IPS-15b (cell line): ENCODE results near the gene TBC1D26.
"Not testable (repeated sequence)": the region's sequence is repeated elsewhere in the genome, so short reads cannot be mapped to it uniquely, and the experiment has no call there.

Experiments used
- H3K27me3 ChIP-seq: one replicate; pipeline ENCODE4 v1.6.1; 2013; ENCODE audit warnings: low read length; ENCODE audit not compliant: control insufficient read depth, insufficient read depth
- H3K36me3 ChIP-seq: one replicate; pipeline ENCODE4 v1.6.1; 2013; ENCODE audit warnings: low read length; ENCODE audit not compliant: control insufficient read depth, insufficient read depth
- H3K4me1 ChIP-seq: one replicate; pipeline ENCODE4 v1.6.1; 2013; ENCODE audit warnings: mild to moderate bottlenecking, low read length; ENCODE audit not compliant: control insufficient read depth, insufficient read depth
- H3K4me3 ChIP-seq: one replicate; pipeline ENCODE4 v1.5.1; 2013; ENCODE audit warnings: low read depth, low read length
- H3K9ac ChIP-seq: one replicate; pipeline ENCODE4 v1.6.1; 2013; ENCODE audit warnings: low read depth, mild to moderate bottlenecking, low read length
- H3K9me3 ChIP-seq: one replicate; pipeline ENCODE4 v1.6.1; 2013; ENCODE audit warnings: mild to moderate bottlenecking, low read length; ENCODE audit not compliant: control insufficient read depth, insufficient read depth

The TBC1D26 gene

DNA sequence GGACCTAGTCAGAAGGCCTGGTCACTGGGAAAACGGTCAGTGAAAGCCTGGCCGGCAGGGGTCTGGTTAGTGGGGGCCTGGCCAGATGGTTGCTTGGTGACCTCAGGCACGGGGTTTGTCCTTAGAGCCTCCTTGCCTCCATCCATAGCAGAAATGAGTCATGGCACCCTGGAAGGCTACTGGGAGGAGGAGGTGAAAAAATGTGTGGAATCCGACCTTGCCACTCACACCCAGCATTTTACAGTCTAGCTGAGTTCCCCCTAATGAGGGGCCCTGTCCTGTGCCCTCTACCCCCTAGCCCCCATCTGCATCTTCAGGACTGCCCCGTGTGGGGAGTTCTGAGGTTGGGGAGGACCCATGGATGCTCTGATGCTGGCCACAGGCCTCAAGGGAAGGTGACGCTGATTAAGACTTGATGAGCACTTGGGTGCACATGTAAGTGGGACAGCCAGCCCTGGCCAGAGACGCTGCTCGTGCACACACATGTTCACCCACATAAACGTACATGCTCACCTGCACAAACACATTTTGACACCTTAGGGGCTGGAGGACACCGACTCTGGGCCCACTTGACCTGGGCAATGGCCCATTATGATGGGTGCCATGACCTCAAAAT lies 1.2 kb downstream of the TBC1D26 start:
- not testable (repeated sequence) for H3K36me3 ChIP-seq, H3K27me3 ChIP-seq, H3K4me1 ChIP-seq, H3K4me3 ChIP-seq, H3K9me3 ChIP-seq, H3K9ac ChIP-seq

DNA sequence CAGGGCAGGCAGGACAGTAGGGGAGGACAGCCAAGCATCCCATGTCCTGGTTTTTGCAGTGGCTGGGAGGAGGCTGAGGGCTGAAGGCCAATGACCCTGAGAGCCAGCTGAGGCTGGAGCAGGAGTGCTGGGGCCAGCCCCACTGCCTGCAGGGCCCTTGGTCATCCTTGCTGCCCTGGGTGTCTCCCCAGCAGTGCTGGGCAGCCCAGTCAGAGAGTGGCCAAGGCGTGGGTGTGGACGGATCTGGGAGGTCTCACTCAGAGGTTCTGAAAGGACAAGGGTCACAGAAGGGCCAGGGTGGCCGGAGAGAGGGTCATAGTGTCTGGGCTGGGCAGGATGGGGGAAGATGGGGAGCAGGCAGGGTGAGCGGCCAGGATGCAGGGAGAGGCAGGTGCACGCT lies 4.5 kb downstream of the TBC1D26 start:
- not testable (repeated sequence) for H3K4me1 ChIP-seq, H3K27me3 ChIP-seq, H3K36me3 ChIP-seq, H3K4me3 ChIP-seq, H3K9ac ChIP-seq, H3K9me3 ChIP-seq

DNA sequence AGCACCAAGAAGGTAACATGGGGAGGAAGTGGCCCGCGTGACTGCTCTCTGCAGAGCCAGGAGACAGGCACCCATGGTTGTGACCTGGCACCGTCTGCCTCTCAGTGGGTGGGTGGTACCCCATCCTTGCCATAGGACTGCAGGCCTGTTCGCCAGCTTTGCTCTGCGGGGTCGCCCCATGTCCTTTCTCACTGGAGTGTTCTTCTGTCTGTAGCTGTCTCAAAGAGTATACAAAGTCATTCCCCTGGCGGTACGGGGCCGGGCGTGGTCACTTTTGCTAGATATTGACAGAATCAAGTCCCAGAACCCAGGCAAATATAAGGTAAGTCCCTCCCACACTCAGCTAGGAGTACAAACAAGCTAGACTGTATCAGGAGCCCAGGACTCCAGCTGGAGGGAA lies 6.0 kb downstream of the TBC1D26 start:
- no peaks in the 10 kb centered on the region for H3K36me3 ChIP-seq
- H3K9me3 ChIP-seq, result no peaks in the 10 kb centered on the region
- no peak overlapping the region for H3K4me3 ChIP-seq
- no peaks in the 10 kb centered on the region for H3K27me3 ChIP-seq
- H3K4me1 ChIP-seq, result no peaks in the 10 kb centered on the region
- no peak overlapping the region for H3K9ac ChIP-seq

DNA sequence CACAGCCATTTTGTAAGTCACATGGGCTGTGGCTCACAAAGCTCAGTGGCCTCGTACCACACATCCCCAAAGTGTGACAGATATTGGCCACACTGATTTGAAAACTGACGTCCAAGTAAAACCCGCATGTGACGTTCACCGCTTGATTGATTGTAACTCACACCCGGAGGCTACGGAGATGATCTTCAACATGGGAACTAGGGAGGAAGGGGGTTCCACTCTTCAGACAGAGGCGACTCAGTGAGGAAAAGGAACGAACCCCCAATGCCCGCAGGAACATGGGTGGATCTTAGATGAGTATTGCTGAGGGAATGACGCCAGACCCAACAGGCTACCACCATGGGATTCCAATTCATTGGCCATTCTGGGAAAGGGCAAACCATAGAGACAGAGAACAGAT lies 7.2 kb downstream of the TBC1D26 start:
- not testable (repeated sequence) for H3K4me3 ChIP-seq, H3K36me3 ChIP-seq, H3K27me3 ChIP-seq, H3K9me3 ChIP-seq, H3K9ac ChIP-seq, H3K4me1 ChIP-seq

DNA sequence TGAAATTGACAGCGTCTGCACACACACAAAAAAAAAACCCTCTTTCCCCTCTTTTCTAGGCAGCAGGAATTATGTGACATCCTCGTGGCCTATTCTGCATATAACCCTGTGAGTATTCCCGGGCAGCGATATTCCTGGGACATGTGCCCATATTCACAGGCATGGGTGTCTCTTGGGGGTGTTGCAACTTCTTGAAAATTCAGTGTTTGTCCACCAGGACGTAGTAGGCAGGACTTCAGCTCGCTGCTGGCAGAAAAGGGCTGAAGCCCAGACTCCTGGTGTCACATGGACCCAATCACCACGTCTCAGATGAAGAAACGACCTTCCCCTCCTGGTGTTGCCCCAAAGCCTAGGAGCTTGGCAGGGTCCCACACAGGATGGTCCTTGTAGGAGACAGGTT lies 8.0 kb downstream of the TBC1D26 start:
- H3K4me3 ChIP-seq, H3K9ac ChIP-seq, H3K36me3 ChIP-seq, H3K9me3 ChIP-seq, H3K27me3 ChIP-seq, H3K4me1 ChIP-seq: not testable (repeated sequence)

DNA sequence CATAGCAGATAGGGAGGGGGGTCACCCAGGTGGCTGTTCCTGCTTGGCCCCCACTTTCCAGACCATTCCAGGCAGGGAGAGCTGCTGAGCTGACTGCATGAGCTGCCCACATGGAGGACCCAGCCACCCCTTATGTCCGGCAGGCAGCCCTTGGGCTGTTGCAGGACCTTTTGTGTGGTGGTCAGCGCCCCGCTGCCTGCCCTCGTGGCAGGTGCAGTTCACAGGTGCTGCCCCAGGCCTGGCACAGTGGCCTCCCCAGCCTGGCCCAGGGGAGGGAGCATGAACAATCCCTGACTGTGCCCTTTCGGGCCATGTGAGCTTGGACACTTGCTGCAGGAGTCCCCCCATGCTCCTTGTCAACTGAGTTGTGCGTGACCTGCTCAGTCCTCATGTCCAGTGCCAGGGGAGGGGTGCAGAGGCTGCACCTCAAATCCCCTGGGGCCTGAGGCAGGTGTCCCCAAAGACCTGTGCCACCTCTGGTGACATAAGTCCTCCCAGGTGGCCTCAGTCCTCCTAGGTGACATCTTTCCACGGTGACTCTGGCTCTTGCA lies 8.6 kb downstream of the TBC1D26 start:
- Histone ChIP-seq H3K4me1 (no peaks in the 10 kb centered on the region), H3K36me3 (no peaks in the 10 kb centered on the region), H3K27me3 (no peaks in the 10 kb centered on the region), H3K9ac (no peak overlapping the region), H3K9me3 (no peaks in the 10 kb centered on the region), H3K4me3 (no peak overlapping the region)

DNA sequence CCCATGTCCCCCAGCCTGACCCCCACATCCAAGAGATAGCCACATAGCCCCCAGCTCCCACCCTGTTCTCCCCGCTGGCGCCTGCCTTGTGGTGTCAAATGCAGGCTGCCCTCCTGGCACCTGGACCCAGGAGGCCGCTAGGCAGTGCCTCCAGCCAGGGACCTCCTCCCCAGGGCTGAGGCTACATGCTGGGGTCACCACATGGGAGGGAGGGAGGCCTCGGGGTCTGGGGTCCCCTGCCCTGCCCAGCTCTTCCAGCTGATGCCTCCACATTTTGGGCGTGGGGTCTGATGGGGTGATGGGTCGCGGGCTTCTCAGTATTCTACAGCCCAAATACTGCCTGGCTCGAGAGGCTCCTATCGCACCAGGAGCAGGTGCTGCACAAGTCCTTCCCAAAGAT lies 9.5 kb downstream of the TBC1D26 start:
- no peaks in the 10 kb centered on the region for H3K4me1 ChIP-seq
- H3K9me3 ChIP-seq, result no peaks in the 10 kb centered on the region
- no peak overlapping the region for H3K4me3 ChIP-seq
- no peaks in the 10 kb centered on the region for H3K27me3 ChIP-seq
- H3K9ac ChIP-seq, result no peak overlapping the region
- H3K36me3 ChIP-seq, result no peaks in the 10 kb centered on the region

DNA sequence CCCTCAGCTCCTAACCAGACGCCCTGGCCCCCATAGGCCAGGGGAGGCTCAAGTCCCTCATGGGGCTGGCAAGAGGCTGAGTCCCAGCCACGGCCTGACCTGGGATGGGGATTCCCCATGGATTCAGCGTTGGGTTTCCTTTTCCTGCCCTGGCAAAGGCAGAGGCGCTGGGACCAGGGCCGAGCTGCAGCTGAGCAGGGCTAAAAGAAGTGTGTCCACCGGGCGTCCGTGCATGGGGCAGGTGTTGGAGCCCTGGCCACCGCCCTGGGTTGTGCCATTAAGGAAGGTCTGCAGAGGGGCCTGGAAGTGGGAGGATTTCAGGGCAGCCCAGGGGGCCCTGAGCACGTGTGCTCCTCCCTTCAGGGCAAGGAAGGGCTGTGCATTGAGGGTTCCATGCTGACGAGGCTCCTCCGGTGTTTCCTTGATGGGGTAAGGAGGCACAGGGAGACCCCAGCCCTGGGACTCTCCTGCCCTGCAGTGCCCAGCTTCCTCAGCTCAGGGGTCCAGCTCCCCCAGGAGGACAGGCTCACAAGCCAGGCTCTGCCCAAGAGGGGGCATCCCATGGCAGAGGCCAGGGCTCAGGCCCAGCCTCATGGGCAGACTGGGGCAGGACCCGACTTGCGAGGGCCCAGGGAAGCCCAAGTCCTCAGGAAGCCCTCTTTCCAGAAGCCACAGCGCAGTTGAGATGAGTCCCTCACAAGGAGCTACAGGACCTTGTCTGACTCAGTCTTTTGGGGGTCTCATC lies 10.1 kb downstream of the TBC1D26 start:
- H3K9ac ChIP-seq, result no peak overlapping the region
- no peaks in the 10 kb centered on the region for H3K27me3 ChIP-seq
- H3K36me3 ChIP-seq, result no peaks in the 10 kb centered on the region
- no peaks in the 10 kb centered on the region for H3K4me1 ChIP-seq
- H3K9me3 ChIP-seq, result no peaks in the 10 kb centered on the region
- H3K4me3 ChIP-seq, result no peak overlapping the region

DNA sequence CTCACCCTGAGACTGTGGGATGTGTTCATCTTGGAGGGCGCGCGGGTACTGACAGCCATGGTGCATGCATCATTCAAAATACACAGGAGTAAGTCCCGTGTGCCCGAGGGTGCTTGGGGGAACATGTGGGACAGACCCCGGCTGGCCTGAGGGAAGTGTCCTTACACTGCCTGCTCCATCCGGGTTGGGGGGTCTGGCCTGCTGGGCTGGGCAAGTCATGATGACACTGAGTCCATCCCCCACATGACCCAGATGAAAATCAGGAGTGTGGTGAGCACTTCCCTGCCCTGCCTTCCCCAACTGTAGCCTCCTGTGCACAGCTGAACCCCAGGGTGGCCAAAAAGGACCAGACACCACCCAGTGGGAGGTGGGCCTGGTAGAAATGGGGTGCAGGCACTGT lies 10.8 kb downstream of the TBC1D26 start:
- H3K9ac ChIP-seq, result no peak overlapping the region
- no peak overlapping the region for H3K4me3 ChIP-seq
- H3K27me3 ChIP-seq, result no peaks in the 10 kb centered on the region
- no peaks in the 10 kb centered on the region for H3K36me3 ChIP-seq
- no peaks in the 10 kb centered on the region for H3K4me1 ChIP-seq
- H3K9me3 ChIP-seq, result no peaks in the 10 kb centered on the region

DNA sequence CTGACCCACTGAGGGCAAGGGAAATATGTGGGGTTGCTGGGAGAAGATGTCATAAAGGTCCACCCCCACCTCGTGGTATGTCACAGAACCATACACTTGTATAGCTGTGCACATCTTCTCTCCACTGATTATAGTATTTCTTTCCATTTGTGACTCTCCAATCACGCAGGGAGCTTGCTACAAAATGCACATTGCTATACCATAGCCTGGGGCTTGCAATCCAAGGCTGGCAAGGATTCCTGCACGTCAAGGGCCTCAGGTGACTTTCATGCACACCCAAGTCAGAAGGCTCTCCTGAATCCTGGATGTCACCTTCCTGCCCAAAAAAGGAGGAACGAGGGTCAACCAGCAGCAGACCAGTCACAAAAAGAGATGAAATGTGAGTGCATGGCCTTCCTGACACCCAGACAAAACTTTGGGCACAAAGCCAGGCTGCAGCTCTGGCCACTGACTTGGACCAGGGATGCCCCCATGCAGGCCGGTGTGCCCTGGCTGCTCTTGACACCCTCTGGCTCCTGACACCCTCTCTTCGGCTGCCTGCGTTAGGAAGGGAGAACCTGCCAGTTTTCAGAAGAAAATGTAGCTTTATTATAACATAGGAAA lies 12.1 kb downstream of the TBC1D26 start:
- H3K4me1 ChIP-seq, result no peaks in the 10 kb centered on the region
- no peaks in the 10 kb centered on the region for H3K9me3 ChIP-seq
- no peak overlapping the region for H3K9ac ChIP-seq
- no peaks in the 10 kb centered on the region for H3K27me3 ChIP-seq
- no peaks in the 10 kb centered on the region for H3K36me3 ChIP-seq
- H3K4me3 ChIP-seq, result no peak overlapping the region

DNA sequence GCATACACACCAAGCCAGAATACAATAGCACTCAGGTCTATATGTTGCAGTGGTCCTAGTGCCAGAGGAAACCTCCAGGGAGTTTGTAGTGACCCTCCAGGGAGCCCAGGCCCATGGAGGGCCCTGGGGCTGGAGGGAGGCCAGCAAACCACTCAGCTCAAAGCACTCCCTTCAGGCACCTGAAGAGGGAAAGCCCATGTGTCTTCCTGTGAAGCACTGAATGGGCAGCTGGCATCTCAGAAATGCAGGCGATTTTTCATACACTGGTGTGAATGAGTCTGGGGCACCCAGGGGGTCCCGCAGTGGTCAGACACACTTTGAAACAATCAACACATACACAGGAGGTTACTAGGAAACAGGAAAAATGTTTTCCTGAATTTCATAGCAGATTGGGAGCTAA lies 12.8 kb downstream of the TBC1D26 start:
- H3K4me3 ChIP-seq, result no peak overlapping the region
- no peaks in the 10 kb centered on the region for H3K36me3 ChIP-seq
- H3K4me1 ChIP-seq, result no peaks in the 10 kb centered on the region
- H3K9ac ChIP-seq, result no peak overlapping the region
- no peaks in the 10 kb centered on the region for H3K27me3 ChIP-seq
- no peaks in the 10 kb centered on the region for H3K9me3 ChIP-seq

DNA sequence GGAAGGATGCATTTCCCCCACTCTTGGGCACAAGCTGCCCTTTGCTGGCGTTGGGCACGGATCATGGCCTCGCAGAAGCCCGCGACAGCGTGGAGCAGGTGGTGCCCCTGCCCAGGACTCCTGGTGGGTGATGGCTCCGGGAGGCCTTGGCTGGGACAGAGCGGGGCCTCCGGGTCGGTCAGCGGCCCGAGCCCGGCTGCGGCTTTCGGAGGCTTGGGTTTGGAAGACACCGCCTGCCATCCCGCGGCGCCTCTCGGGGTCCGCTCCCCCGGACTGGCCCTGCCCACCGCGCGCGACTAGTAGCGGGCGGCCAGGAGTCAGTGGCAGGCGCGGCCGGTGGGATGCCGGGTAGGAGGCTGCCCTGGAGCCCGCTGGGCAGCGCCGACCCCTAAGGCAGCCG lies 17.3 kb downstream of the TBC1D26 start:
- H3K27me3 ChIP-seq, H3K4me1 ChIP-seq, H3K4me3 ChIP-seq, H3K9me3 ChIP-seq, H3K36me3 ChIP-seq, H3K9ac ChIP-seq: not testable (repeated sequence)
